Neutrophil (primary cell): ENCODE measurements around the gene MCEE.
A peak's percentile ranks its signal among the peaks of the same experiment; 100 is the strongest.

Source experiments
- H3K27ac ChIP-seq: fragments of 200-600 bp; sonication (generic); 2 replicates; pipeline ENCODE4 v1.5.1; 2016; ENCODE audit warnings: mild to moderate bottlenecking, moderate library complexity
- H3K27me3 ChIP-seq: fragments of 200-600 bp; sonication (generic); 2 replicates; pipeline ENCODE4 v1.6.0; 2016; ENCODE audit warnings: mild to moderate bottlenecking
- H3K36me3 ChIP-seq: fragments of 200-600 bp; sonication (generic); 2 replicates; pipeline ENCODE4 v1.5.1; 2017
- H3K4me1 ChIP-seq, 2 experiments: fragments of 200-600 bp in 1 of 2; sonication (generic) in 1 of 2; 1 replicate in 1 of 2; 2 replicates in 1 of 2; pipeline versions ENCODE4 v1.5.1 to v1.6.1; 2013 to 2016; ENCODE audit warnings: low read depth in 1 of 2, low read length in 1 of 2, mild to moderate bottlenecking in 1 of 2, moderate library complexity in 1 of 2; ENCODE audit not compliant: control insufficient read depth in 1 of 2, insufficient read depth in 1 of 2
- H3K4me3 ChIP-seq, 2 experiments: fragments of 200-600 bp in 1 of 2; sonication (generic) in 1 of 2; 1 replicate in 1 of 2; 2 replicates in 1 of 2; pipeline ENCODE4 v1.5.1; 2013 to 2016; ENCODE audit warnings: low read depth in 1 of 2, low read length in 1 of 2, mild to moderate bottlenecking in 1 of 2, moderate library complexity in 1 of 2
- H3K9me3 ChIP-seq: fragments of 200-600 bp; sonication (generic); 2 replicates; pipeline ENCODE4 v1.5.1; 2016
- TF ChIP-seq, protein P1 (sequence below): fragments of 200-600 bp; sonication (generic); IDR thresholded peaks from 2 replicates; pipeline ENCODE4 v1.5.1; 2016; ENCODE audit warnings: antibody characterized with exemption

Gene MCEE

DNA sequence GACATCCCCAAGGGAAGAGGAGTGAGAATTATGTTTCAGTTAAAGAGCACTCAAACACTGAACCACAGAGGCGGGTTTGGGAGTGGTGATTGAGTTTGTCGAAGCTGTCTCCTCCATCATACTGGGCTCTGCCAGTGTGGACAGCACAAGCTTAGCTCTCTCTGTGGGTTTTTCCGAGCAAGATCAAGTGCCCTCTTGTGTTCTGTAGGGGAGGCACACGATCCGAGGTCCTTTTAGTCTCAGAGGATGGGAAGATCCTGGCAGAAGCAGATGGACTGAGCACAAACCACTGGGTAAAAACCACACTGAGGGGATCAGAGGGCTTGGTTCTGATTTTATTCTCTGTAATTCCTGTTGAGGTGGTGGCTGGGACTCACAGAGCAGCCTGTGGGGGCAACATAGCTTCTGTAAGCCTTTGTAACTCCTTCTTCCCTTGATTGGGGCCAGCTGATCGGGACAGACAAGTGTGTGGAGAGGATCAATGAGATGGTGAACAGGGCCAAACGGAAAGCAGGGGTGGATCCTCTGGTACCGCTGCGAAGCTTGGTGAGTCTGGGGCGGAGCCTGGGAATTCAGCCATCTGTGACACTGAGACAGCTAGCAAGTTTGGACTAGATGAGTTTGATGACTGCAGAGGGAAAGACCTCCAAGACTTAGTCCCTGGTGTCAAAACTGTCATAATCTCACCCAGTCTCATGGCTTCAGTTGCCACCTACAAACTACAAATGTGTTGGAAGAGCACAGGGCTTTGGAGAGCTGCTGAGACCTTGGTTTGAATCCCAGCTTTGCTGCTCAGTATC, 59.5 kb downstream of the MCEE start:
- Histone ChIP-seq H3K4me1 (peaks cover 88 to 92% of the 10 kb centered on the region in 2 experiments), H3K9me3 (no peaks in the 10 kb centered on the region), H3K27me3 (no peaks in the 10 kb centered on the region), H3K4me3 (peak overlapping the region; percentile 94 to 95), H3K27ac (peak overlapping the region; percentile 100), H3K36me3 (peaks cover 41% of the 10 kb centered on the region)
- TF ChIP-seq, protein P1, sequence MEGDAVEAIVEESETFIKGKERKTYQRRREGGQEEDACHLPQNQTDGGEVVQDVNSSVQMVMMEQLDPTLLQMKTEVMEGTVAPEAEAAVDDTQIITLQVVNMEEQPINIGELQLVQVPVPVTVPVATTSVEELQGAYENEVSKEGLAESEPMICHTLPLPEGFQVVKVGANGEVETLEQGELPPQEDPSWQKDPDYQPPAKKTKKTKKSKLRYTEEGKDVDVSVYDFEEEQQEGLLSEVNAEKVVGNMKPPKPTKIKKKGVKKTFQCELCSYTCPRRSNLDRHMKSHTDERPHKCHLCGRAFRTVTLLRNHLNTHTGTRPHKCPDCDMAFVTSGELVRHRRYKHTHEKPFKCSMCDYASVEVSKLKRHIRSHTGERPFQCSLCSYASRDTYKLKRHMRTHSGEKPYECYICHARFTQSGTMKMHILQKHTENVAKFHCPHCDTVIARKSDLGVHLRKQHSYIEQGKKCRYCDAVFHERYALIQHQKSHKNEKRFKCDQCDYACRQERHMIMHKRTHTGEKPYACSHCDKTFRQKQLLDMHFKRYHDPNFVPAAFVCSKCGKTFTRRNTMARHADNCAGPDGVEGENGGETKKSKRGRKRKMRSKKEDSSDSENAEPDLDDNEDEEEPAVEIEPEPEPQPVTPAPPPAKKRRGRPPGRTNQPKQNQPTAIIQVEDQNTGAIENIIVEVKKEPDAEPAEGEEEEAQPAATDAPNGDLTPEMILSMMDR: no peak

DNA sequence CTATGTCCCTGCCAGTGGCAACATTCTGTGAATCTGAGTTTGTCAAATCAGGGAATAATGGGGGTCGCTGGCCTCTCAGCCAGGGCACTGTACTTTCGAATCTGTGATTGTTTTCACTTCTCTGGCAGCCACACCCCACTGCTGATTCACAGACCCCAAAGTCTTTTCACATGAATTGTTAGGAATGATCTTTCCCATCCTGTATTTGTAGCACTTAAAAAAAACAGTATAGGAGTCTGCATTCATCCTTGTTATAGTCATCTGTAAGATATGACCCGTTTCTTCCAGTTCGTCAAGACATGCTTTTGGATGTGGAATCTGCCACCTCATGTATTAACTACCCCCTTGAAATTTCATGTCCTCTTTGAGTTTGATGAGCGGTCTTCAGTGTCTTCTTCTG, 60.7 kb downstream of the MCEE start:
- H3K9me3 ChIP-seq: no peaks in the 10 kb centered on the region
- H3K27me3 ChIP-seq: no peaks in the 10 kb centered on the region
- H3K36me3 ChIP-seq: peaks cover 30% of the 10 kb centered on the region
- H3K4me1 ChIP-seq: peaks cover 90 to 92% of the 10 kb centered on the region in 2 experiments
- peak overlapping the region; percentile 94 to 95 for H3K4me3 ChIP-seq
- peak overlapping the region; percentile 100 for H3K27ac ChIP-seq
- TF ChIP-seq, protein P1: no peak

DNA sequence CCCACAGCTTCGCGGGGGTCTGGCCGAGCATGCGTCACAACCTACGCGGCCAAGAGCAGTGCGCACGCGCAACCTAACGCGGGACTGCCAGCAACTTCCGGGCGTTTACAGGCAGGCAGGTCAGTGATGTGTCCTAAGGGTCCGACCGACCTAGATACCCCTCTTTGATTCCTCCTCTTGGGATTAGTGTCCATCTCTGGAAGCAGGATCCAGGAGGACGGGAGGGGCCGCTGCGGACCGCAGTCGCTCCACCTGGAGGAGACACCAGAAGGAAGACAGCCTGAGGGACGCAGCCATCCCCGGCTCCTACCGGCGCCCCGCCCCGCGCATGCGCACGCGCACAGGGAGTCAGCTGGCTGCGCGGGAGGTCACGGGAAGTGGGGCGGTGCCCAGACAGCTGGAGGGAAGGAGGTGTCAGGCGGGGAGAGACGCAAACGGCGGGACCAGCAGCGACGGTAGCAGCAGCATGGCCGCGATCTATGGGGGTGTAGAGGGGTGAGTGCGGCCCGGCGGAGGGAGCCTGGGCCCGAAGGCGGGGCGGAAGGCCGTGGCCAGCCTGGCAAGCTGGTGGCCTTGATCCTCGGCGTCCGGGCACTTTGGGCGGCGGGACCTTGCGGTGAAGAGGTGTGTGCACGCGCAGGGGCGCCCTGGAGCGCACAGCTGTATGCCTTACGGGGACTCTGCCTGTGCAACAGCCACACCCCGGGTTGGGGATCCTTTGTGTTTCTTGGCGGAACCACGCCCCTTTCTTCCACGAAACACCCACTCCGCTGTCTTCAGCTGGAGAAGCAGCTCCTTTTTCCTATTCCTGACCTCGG, 61.6 kb downstream of the MCEE start, which contains the start of gene NAGK:
NAGK (plus strand) TSS at position 431 of the 818 bp plus-strand sequence; CDS start at position 467, 36 bp downstream.
- TF ChIP-seq, protein P1: peak; percentile 25
- peaks cover 20% of the 10 kb centered on the region for H3K36me3 ChIP-seq
- H3K27me3 ChIP-seq: no peaks in the 10 kb centered on the region
- H3K4me3 ChIP-seq: peak within 1 kb of the TSS; percentile 94 to 95
- peak within 1 kb of the TSS; percentile 100 for H3K27ac ChIP-seq
- H3K9me3 ChIP-seq: no peaks in the 10 kb centered on the region
- H3K4me1 ChIP-seq: peaks cover 90 to 92% of the 10 kb centered on the region in 2 experiments

DNA sequence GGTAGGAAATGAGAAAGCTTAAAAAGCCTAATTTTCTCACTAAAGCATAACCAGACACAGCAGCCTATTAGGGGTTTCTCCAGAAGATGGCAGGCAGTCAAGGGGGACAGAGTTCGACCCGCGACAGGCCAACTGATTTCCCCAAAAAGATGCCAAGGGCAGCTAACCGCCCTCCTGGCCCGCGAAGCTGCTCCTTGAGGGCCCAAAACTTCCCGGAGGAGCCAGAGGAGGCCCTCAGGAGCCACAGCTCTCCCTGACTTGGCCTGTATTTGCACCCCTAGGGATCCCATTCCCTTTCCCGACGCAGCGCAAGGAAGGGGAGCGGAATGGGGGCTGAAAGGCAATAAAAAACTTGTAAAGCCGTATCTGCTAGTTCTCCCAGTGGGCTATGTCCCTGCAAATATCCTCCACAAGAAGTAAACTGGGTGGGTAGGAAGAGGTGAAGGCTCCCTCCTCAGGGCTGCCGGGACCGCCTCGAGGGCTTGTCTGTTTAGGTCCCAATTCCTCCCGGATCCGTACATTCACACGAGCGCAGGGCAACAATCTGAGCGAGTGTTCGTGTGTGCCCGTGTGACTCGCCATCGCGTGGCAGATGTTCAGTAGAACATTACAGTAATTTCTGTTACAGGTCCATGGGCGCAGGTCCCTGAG, 62.3 kb downstream of the MCEE start:
- H3K9me3 ChIP-seq: no peaks in the 10 kb centered on the region
- peaks cover 90 to 92% of the 10 kb centered on the region in 2 experiments for H3K4me1 ChIP-seq
- H3K4me3 ChIP-seq: peak overlapping the region; percentile 94 to 95
- no peaks in the 10 kb centered on the region for H3K27me3 ChIP-seq
- TF ChIP-seq, protein P1: no peak
- H3K36me3 ChIP-seq: peaks cover 13% of the 10 kb centered on the region
- H3K27ac ChIP-seq: peak overlapping the region; percentile 100

GRCh38 chr2:71066856-71067255, 63.2 kb downstream of the MCEE start:
- H3K36me3 ChIP-seq: peaks cover 11% of the 10 kb centered on the region
- no peaks in the 10 kb centered on the region for H3K9me3 ChIP-seq
- no peak overlapping the region for H3K4me3 ChIP-seq
- H3K27me3 ChIP-seq: no peaks in the 10 kb centered on the region
- H3K4me1 ChIP-seq: peaks cover 84% of the 10 kb centered on the region in 2 experiments
- TF ChIP-seq, protein P1: no peak
- peak overlapping the region; percentile 100 for H3K27ac ChIP-seq
